ENCODE data around the gene PNPLA8.
"Not testable (repeated sequence)": the region's sequence is repeated elsewhere in the genome, so short reads cannot be mapped to it uniquely, and the experiment has no call there.

The PNPLA8 gene, protein sequence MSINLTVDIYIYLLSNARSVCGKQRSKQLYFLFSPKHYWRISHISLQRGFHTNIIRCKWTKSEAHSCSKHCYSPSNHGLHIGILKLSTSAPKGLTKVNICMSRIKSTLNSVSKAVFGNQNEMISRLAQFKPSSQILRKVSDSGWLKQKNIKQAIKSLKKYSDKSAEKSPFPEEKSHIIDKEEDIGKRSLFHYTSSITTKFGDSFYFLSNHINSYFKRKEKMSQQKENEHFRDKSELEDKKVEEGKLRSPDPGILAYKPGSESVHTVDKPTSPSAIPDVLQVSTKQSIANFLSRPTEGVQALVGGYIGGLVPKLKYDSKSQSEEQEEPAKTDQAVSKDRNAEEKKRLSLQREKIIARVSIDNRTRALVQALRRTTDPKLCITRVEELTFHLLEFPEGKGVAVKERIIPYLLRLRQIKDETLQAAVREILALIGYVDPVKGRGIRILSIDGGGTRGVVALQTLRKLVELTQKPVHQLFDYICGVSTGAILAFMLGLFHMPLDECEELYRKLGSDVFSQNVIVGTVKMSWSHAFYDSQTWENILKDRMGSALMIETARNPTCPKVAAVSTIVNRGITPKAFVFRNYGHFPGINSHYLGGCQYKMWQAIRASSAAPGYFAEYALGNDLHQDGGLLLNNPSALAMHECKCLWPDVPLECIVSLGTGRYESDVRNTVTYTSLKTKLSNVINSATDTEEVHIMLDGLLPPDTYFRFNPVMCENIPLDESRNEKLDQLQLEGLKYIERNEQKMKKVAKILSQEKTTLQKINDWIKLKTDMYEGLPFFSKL

DNA sequence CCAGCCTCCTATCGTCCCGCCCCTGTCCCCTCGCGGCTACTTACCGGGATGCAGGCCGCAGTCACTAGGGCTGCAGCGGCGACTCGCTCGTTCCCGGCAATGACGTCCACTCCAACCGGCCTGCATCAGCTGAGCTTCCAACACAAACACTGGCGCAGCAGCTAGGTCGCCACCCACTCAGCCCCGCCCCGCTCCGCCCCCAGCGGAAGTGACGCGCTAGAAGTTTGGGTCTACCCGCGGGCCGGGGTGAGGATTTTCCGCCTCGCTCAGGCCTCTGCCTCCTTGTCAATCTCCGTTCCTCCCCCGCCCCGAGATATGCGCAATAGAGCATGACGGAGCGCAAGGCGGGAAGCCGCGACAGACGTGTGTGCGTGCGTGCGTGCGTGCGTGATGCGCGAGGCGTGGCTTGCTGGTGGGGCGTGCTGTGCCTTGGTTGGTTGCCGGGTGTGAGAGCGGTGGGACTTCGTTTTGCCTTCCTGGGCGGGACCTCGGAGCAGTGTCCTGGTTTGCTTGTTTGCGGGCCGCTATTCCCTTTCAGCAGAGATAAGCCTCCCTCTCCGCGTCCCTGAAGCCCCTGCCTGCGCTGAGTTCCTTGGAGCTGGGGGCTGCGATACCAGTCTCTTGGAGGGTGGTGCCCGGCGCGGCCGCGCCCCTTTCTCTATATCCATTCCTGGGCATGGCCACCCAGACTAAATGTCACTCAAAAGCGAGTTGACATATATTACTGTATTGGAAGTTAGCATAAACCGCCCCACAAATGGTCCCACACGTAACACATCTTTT is at the start of gene PNPLA8:
TSS of gene PNPLA8 (minus strand) at position 151 of the 783 bp plus-strand sequence. CDS start 10,644 bp downstream, outside the sequence.
- CTCF ChIA-PET = interaction anchor here (0.5 to 1.5 kb wide), 2 partner anchors 34 to 345 kb away, joined by 3 read pairs; no protein-coding TSS in a partner anchor
- Mint-ChIP-seq H3K36me3 (peaks cover 10% of the 10 kb centered on the region), H3K4me1 (peaks cover 42% of the 10 kb centered on the region), H3K9me3 (no peaks in the 10 kb centered on the region), H3K27me3 (no peaks in the 10 kb centered on the region), H3K27ac (peak within 1 kb of the TSS; percentile 99), H3K4me3 (peak within 1 kb of the TSS; percentile 92)
- DNase-seq = peak; percentile 100

DNA sequence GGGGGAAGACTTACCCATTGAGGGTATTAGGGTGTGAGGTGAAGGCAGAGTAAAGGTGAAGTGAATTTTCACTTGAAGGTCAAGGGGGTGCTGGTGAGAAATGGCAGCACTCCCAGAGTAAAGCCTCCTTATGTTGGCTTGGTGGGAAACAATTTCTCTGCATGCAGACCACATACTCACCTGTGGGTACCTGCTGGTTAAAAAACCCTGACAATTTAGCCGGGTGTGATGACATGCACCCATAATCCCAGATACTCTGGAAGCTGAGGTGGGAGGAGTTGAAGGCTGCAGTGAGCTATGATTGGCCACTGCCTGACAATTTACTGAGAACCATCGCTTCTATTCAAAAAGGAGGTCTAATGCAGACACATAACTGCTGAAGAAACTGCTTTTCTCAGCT is 49.2 kb upstream of the PNPLA8 start:
- Mint-ChIP-seq H3K4me3 (no peak overlapping the region), H3K36me3 (peaks cover 55% of the 10 kb centered on the region), H3K4me1 (peaks cover 26% of the 10 kb centered on the region), H3K27ac (no peak overlapping the region), H3K9me3 (peaks cover 4% of the 10 kb centered on the region), H3K27me3 (no peaks in the 10 kb centered on the region)
- no peak for DNase-seq
- CTCF ChIA-PET = no interaction called here

DNA sequence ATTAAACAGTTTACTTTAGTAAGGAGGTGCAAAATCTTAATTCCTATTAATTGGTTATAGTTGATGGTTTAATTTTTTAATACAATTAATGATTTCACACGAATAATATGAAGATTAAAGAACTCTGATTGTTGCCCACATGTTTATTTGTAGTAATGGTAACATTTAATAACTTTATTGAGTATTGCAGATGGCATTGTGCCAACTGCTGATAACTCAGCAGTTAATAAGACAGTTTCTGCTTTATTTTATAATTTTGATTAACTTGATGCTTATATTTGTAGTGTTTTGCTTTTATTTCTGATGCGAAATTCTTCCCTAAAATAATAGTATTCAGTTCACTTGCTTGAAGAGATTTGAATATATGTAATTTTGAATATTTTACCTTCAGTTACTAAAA is 46.5 kb upstream of the PNPLA8 start:
- no peak overlapping the region for H3K27ac Mint-ChIP-seq
- peaks cover 40% of the 10 kb centered on the region for H3K4me1 Mint-ChIP-seq
- H3K36me3 Mint-ChIP-seq = peaks cover 45% of the 10 kb centered on the region
- H3K27me3 Mint-ChIP-seq = peaks cover 4% of the 10 kb centered on the region
- no peak overlapping the region for H3K4me3 Mint-ChIP-seq
- no peaks in the 10 kb centered on the region for H3K9me3 Mint-ChIP-seq
- CTCF ChIA-PET = no interaction called here
- DNase-seq = no peak

DNA sequence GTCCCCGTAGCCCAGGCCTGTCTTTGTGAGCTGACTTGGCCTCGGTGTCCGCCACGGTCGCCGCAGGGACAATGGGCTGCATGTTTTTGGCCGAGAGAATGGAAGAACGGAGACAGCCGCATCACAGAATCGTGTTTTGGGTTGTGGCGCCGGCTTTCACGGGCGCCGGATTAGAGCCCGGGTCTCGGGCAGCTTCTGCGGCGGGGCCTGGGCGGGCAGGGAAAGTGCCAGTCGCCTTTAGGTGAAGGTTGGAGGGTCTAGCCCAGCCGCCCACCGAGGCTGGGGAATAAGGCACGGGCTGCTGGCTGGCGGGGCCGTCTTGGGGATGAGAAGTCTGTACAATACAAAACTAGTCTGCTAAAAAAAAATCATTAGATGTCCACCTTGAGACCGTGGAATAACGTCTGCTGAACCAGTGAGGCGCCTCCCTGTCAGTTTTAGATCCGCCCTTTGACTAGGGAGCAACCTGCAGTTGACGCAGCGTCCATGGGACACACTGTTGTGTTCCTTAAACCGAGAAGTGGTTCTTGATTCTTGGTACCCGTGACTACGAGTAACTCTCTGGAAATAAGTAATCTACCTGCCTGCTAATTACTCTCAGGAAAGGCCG is 44.3 kb upstream of the PNPLA8 start:
- H3K9me3 Mint-ChIP-seq = peaks cover 2% of the 10 kb centered on the region
- peak overlapping the region; percentile 100 for H3K27ac Mint-ChIP-seq
- peaks cover 4% of the 10 kb centered on the region for H3K27me3 Mint-ChIP-seq
- H3K4me1 Mint-ChIP-seq = peaks cover 53% of the 10 kb centered on the region
- peak overlapping the region; percentile 94 for H3K4me3 Mint-ChIP-seq
- CTCF ChIA-PET = no interaction called here
- H3K36me3 Mint-ChIP-seq = peaks cover 42% of the 10 kb centered on the region
- DNase-seq = peak; percentile 63

DNA sequence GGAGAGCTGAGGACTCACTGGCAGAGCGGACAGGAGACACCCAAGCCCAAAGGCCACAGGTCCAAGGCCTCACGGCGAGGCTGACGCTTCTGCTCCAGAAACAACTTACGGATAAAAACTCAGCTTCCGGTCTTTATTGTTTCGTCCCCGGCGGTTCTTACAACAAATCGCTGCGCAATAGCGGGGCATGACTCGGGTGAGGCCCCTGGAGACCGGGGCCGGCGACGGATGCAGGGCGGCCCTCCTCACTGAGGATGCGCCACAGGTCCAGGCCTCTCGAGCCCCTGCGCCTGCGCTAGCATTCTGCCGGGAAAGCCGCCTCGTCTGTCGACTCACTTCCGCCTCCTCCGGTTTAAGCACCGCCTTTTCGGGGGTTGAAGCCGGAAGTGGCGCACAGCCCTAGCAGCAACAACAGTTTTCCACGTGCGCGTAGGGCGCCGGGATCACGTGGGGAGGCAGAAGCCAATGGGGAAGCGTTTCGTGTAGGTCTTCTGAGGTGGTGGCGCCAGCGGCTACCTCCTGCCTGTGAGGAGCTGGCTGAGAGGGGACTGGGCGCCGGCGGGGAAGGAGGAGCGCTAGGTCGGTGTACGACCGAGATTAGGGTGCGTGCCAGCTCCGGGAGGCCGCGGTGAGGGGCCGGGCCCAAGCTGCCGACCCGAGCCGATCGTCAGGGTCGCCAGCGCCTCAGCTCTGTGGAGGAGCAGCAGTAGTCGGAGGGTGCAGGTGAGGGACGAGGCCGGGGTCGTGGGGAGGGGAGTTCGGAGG is 43.6 kb upstream of the PNPLA8 start, which contains the start of the genes DNAJB9 and THAP5:
TSS of gene DNAJB9 (plus strand) at position 494 of the 765 bp plus-strand sequence. CDS start 1,853 bp downstream, outside the sequence.
TSS of gene THAP5 (minus strand) at position 326 of the 765 bp plus-strand sequence. CDS start at position 189, 137 bp downstream.
- peaks cover 4% of the 10 kb centered on the region for H3K27me3 Mint-ChIP-seq
- peak; percentile 100 for DNase-seq
- H3K36me3 Mint-ChIP-seq = peaks cover 43% of the 10 kb centered on the region
- H3K27ac Mint-ChIP-seq = peak within 1 kb of the TSS; percentile 100
- H3K4me1 Mint-ChIP-seq = peaks cover 53% of the 10 kb centered on the region
- H3K9me3 Mint-ChIP-seq = peaks cover 2% of the 10 kb centered on the region
- H3K4me3 Mint-ChIP-seq = peak within 1 kb of the TSS; percentile 94
- CTCF ChIA-PET = no interaction called here

DNA sequence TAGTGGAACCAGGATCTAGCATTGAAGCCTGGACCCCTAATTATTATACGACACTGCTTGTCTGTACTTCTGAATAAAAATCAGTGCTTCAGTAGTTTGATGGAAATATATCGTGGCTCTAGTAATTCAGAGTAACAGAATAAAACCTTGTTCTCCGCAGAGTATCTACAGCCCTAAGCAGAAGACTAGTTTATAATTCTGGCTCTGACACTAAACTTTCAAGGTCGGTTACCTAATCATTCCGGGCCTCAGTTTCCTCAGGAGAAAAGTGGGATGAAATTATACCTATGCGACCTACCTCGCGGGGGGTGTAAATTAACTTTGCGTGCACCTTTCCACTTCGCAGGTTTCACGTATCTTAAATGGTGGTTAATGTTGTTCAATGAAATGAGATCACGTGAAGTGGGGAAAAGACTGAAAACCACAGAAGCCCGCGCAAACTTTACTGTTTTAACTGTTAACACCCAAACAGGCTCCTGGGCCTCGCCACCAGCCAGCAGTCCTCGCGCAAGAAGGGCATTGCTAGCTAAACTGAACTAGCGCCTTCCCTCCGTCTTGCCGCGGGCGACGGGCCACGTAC is 43.0 kb upstream of the PNPLA8 start:
- H3K4me1 Mint-ChIP-seq = peaks cover 51% of the 10 kb centered on the region
- peak overlapping the region; percentile 94 for H3K4me3 Mint-ChIP-seq
- H3K9me3 Mint-ChIP-seq = peaks cover 2% of the 10 kb centered on the region
- H3K27me3 Mint-ChIP-seq = peaks cover 4% of the 10 kb centered on the region
- H3K36me3 Mint-ChIP-seq = peaks cover 45% of the 10 kb centered on the region
- DNase-seq = no peak
- peak overlapping the region; percentile 100 for H3K27ac Mint-ChIP-seq
- CTCF ChIA-PET = no interaction called here

DNA sequence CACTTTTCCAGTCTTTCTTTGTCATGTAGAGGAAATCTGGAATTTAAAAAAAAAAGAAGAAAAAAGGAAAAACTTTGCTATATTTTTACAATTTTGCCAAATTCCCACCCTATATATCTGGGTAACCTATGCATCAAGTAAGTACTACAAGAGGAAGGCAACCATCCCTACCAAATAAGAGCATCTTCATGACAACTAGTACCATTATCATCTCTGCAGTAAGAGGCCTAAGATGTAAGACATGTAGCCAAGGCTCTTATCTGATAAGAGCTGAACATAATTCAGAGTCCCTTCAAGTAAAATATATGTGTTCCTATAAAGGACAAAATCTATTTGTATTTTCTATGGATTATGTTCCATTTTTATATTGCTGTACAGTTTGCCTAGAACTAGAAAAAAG is 40.1 kb upstream of the PNPLA8 start:
- H3K27ac Mint-ChIP-seq = no peak overlapping the region
- H3K4me1 Mint-ChIP-seq = peaks cover 29% of the 10 kb centered on the region
- peaks cover 2% of the 10 kb centered on the region for H3K9me3 Mint-ChIP-seq
- CTCF ChIA-PET = no interaction called here
- DNase-seq = no peak
- H3K4me3 Mint-ChIP-seq = no peak overlapping the region
- H3K27me3 Mint-ChIP-seq = peaks cover 4% of the 10 kb centered on the region
- H3K36me3 Mint-ChIP-seq = peaks cover 38% of the 10 kb centered on the region

DNA sequence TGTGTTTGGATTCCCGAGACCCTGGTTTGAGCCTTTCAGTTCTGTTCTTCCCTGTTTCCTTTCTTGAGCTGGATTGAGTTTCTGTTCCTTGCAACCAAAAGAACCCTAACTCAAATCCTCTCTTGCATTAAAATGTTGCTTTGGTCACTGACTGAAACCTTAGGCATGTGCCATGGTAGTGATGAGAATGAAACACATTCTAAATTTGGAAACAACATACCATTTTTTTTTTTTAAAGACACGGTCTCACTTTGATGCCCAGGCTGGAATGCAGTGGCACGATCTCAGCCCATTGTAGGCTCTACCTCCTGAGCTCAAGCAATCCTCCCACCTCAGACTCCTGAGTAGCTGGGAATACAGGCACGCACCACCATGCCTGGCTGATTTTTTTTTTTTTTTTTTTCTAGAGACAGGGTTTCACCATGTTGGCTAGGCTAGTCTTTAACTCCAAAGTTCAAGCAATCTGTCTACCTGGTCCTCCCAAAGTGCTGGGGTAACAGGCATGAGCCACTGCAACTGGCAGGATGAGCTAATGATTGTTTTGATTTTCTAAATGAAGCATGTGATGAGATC is 35.2 kb upstream of the PNPLA8 start:
- H3K36me3 Mint-ChIP-seq = peaks cover 44% of the 10 kb centered on the region
- H3K27ac Mint-ChIP-seq = no peak overlapping the region
- H3K4me1 Mint-ChIP-seq = peaks cover 5% of the 10 kb centered on the region
- CTCF ChIA-PET = interaction anchor here (1.2 kb wide), 1 partner anchor 36 kb away, joined by 3 read pairs; the partner anchor contains the start of gene PNPLA8
- no peak for DNase-seq
- H3K9me3 Mint-ChIP-seq = peaks cover 21% of the 10 kb centered on the region
- H3K27me3 Mint-ChIP-seq = no peaks in the 10 kb centered on the region
- H3K4me3 Mint-ChIP-seq = no peak overlapping the region

DNA sequence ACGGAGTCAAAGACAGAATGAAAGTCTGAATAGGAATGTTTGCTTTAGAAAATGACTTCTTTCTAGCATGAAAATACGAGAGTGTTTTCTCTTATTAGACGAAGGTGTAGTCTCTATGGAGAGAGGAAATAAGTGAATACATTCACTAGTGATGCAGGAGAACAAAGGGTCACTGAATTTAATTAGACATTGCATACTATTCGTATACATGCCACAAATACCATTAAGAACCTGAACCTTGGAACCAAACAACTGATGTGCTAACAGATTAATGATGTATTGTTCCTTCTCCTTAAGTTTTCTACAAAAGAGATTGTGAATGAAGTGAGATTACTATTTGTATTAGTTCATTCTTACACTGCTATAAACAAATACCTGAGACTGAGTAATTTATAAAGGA is 33.3 kb upstream of the PNPLA8 start:
- DNase-seq = no peak
- CTCF ChIA-PET = no interaction called here
- no peak overlapping the region for H3K27ac Mint-ChIP-seq
- H3K36me3 Mint-ChIP-seq = peaks cover 28% of the 10 kb centered on the region
- no peaks in the 10 kb centered on the region for H3K4me1 Mint-ChIP-seq
- H3K4me3 Mint-ChIP-seq = no peak overlapping the region
- H3K9me3 Mint-ChIP-seq = peaks cover 23% of the 10 kb centered on the region
- H3K27me3 Mint-ChIP-seq = no peaks in the 10 kb centered on the region

DNA sequence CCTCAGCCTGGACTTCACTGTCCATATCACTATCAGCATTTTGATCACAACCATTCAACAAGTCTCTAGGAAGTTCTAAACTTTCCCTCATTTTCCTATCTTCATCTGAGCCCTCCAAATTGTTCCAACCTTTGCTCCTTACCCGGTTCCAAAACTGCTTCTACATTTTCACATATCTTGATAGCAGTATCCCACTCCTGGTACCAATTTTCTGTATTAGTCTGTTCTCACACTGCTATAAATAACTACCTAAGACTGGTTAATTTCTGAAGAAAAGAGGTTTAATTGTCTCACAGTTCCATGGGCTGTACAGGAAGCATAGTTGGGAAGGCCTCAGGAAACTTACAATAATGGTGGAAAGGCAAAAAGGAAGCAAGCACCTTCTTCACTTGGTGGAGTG is 31.7 kb upstream of the PNPLA8 start:
- Mint-ChIP-seq H3K27me3 (no peaks in the 10 kb centered on the region), H3K4me1 (no peaks in the 10 kb centered on the region), H3K27ac (no peak overlapping the region), H3K4me3 (no peak overlapping the region), H3K9me3 (peaks cover 23% of the 10 kb centered on the region), H3K36me3 (peaks cover 22% of the 10 kb centered on the region)
- CTCF ChIA-PET = no interaction called here
- no peak for DNase-seq

DNA sequence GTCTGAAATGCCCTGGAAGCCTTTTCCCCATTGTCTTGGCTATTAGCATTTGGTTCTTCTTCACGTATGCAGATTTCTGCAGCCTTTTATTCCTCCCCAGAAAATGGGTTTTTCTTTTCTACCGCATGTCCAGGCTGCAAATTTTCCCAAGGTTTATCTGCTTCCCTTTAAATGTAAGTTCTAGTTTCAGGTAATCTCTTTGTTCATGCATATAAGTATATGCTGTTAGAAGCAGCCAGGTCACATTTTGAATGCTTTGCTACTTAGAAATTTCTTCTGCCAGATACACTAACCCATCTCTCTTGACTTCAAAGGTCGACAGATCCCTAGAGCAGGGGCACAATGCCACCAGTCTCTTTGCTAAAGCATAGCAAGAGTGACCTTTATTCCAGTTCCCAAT is 31.3 kb upstream of the PNPLA8 start:
- Mint-ChIP-seq H3K27ac (no peak overlapping the region), H3K4me3 (no peak overlapping the region), H3K4me1 (no peaks in the 10 kb centered on the region), H3K36me3 (peaks cover 19% of the 10 kb centered on the region), H3K27me3 (no peaks in the 10 kb centered on the region), H3K9me3 (peaks cover 23% of the 10 kb centered on the region)
- CTCF ChIA-PET = no interaction called here
- DNase-seq = no peak

DNA sequence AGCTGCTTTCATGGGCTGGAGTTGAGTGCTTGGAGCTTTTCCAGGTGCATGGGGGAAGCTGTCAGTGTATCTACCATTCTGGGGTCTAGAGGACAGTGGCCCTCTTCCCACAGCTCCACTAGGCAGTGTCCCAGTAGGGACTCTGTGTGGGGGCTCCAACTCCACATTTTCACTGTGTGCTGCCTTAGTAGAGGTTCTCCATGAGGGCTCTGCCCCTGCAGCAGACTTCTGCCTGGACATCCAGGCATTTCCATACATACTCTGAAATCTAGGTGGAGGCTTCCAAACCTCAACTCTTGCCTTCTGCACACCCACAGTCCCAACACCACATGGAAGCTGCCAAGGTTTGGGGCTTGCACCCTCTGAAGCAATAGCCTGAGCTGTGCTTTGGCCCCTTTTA is 30.7 kb upstream of the PNPLA8 start:
- CTCF ChIA-PET, H3K4me1 Mint-ChIP-seq, DNase-seq, H3K4me3 Mint-ChIP-seq, H3K27me3 Mint-ChIP-seq, H3K27ac Mint-ChIP-seq: not testable (repeated sequence)
- Mint-ChIP-seq H3K9me3 (peaks cover 23% of the 10 kb centered on the region), H3K36me3 (peaks cover 17% of the 10 kb centered on the region)
